ENCODE data around the gene GNA15.

DNA sequence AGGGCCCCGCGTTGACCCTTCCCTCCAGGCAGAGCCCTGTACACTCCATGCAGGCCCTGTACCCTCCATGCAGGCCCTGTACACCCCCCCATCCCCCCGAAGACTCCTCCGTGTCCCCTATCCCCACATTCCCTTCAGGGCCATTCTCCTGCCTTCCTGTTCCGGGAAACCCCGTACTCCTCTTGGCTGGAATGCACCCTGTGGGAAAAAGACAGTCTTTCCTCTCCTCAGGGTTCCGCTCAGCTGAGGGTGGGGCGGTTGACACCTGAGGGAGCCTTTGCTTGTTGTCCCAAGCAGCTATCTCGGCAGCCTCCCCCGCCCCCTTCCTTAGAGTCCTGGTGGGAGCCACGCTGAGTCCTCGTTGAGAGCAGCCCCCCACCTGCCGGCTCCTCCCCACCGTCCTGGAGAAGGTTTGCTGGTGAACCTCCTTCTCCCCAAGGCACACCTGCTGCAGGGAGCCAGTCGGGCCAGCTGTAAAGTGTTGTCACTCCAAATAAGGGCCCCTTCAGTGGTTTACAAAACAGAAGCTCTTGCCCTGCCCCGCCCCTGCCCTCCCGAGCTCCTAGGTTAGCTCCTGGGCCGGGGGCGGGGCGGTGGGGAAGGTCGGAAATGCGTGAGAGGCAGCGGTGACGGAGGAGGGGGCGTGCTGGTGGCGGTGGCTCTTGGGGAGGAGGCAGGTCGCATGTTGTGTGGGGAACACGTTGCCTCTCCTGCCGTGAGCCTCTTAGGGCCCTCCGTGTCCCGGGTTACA is 40.2 kb upstream of the GNA15 start:
- TF ChIP-seq, protein P1, sequence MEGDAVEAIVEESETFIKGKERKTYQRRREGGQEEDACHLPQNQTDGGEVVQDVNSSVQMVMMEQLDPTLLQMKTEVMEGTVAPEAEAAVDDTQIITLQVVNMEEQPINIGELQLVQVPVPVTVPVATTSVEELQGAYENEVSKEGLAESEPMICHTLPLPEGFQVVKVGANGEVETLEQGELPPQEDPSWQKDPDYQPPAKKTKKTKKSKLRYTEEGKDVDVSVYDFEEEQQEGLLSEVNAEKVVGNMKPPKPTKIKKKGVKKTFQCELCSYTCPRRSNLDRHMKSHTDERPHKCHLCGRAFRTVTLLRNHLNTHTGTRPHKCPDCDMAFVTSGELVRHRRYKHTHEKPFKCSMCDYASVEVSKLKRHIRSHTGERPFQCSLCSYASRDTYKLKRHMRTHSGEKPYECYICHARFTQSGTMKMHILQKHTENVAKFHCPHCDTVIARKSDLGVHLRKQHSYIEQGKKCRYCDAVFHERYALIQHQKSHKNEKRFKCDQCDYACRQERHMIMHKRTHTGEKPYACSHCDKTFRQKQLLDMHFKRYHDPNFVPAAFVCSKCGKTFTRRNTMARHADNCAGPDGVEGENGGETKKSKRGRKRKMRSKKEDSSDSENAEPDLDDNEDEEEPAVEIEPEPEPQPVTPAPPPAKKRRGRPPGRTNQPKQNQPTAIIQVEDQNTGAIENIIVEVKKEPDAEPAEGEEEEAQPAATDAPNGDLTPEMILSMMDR (IDR thresholded peaks at IDR 0.05), result no peak
- no peak for TF ChIP-seq POLR2A (IDR thresholded peaks at IDR 0.05)
